ENCODE measurements around the gene IL1RAP.

- no peak for TF ChIP-seq CTCF (IDR thresholded peaks at IDR 0.05; ENCODE audit: insufficient read depth, low read length, poor library complexity, severe bottlenecking)
- TF ChIP-seq EZH2phosphoT487 (conservative IDR thresholded peaks at IDR 0.05; ENCODE audit: low read length): no peak
These were observed 42.5 kb downstream of the IL1RAP start for GRCh38 chr3:190556351-190556750.
